SU-DHL-6 (cell line): ENCODE measurements around the gene CORO6.

Source experiments
- CTCF ChIP-seq: fragments of 200-600 bp; sonication (generic); IDR thresholded peaks from one replicate; pipeline ENCODE4 v1.5.1; 2017; ENCODE audit warnings: antibody characterized with exemption, mild to moderate bottlenecking, low read length, moderate library complexity; ENCODE audit not compliant: insufficient read depth, poor library complexity, severe bottlenecking
- EZH2phosphoT487 ChIP-seq: fragments of 200-600 bp; sonication (generic), shearing (Covaris generic); conservative IDR thresholded peaks from 2 replicates; pipeline ENCODE4 v1.6.1; 2018; ENCODE audit warnings: mild to moderate bottlenecking, antibody characterized with exemption, low read length, moderate library complexity, mixed read lengths

GRCh38 chr17:29663155-29663554, 40.4 kb upstream of the CORO6 start:
- TF ChIP-seq CTCF (no peak), EZH2phosphoT487 (no peak)
